Smooth muscle cell (in vitro differentiated cells): ENCODE measurements around the gene BBOF1. TPM values are rescaled to one million over a fixed set of nuclear protein-coding genes. Genes with fewer than 3 reads are reported as not detected.

Source experiments
- DNase-seq: peaks from one replicate; lab custom pipeline; 2025; ENCODE audit not compliant: unreplicated experiment; lab: John Stamatoyannopoulos, UW
- H2AFZ ChIP-seq: fragments of 200-600 bp; sonication (generic); 2 replicates; pipeline ENCODE4 v1.6.0; 2016; ENCODE audit warnings: antibody characterized with exemption, low read depth, mild to moderate bottlenecking
- H3F3A ChIP-seq: fragments of 200-600 bp; sonication (generic); 2 replicates; pipeline ENCODE4 v1.6.0; 2017; ENCODE audit warnings: antibody characterized with exemption, low read depth
- H3K27ac ChIP-seq: fragments of 200-600 bp; sonication (generic); 2 replicates; pipeline ENCODE4 v1.5.1; 2016; ENCODE audit warnings: low read depth, mild to moderate bottlenecking
- H3K27me3 ChIP-seq: fragments of 200-600 bp; sonication (generic); 2 replicates; pipeline ENCODE4 v1.6.1; 2016; ENCODE audit warnings: low read depth, mild to moderate bottlenecking
- H3K36me3 ChIP-seq: fragments of 200-600 bp; sonication (generic); 2 replicates; pipeline ENCODE4 v1.5.1; 2016; ENCODE audit warnings: low read depth
- H3K4me1 ChIP-seq: fragments of 200-600 bp; sonication (generic); 2 replicates; pipeline ENCODE4 v1.5.1; 2016; ENCODE audit warnings: low read depth
- H3K4me2 ChIP-seq: fragments of 200-600 bp; sonication (generic); 2 replicates; pipeline ENCODE4 v1.6.0; 2016; ENCODE audit warnings: mild to moderate bottlenecking
- H3K4me3 ChIP-seq: fragments of 200-600 bp; sonication (generic); 2 replicates; pipeline ENCODE4 v1.5.1; 2016; ENCODE audit warnings: mild to moderate bottlenecking
- H3K79me2 ChIP-seq: fragments of 200-600 bp; sonication (generic); 2 replicates; pipeline ENCODE4 v1.6.0; 2016; ENCODE audit warnings: low read depth, mild to moderate bottlenecking
- H3K9ac ChIP-seq: fragments of 200-600 bp; sonication (generic); 2 replicates; pipeline ENCODE4 v1.6.0; 2016; ENCODE audit warnings: low read depth
- H3K9me3 ChIP-seq: fragments of 200-600 bp; sonication (generic); replicated peaks from 2 replicates; pipeline ENCODE4 v1.5.1; 2016; ENCODE audit warnings: low read depth
- H4K20me1 ChIP-seq: fragments of 200-600 bp; sonication (generic); 2 replicates; pipeline ENCODE4 v1.6.0; 2016; ENCODE audit warnings: low read depth
- CTCF ChIP-seq: fragments of 200-600 bp; sonication (generic); IDR thresholded peaks from 2 replicates; pipeline ENCODE4 v1.5.1; 2017; ENCODE audit warnings: borderline replicate concordance, mild to moderate bottlenecking, antibody characterized with exemption; ENCODE audit not compliant: insufficient read depth, poor library complexity, severe bottlenecking
- WGBS: methylation state at CpG from one replicate; pipeline ENCODE4 v1.1.7; 2016; ENCODE audit warnings: low lambda C conversion rate; 5-methylcytosine and 5-hydroxymethylcytosine counted together
- polyA plus RNA-seq: library from polyadenylated mRNA; unstranded; fragments of >200 nt; fragmentation: Nextera tagmentation; extraction: Ambion mirVana; gene quantifications from 2 replicates; pipeline ENCODE4 v1.2.1, GENCODE V29; 2016
- total RNA-seq: library from RNA; depleted of rRNA; stranded (reverse); fragments of >200 nt; gene quantifications from 2 replicates; pipeline ENCODE4 v1.2.3, GENCODE V29; 2014

The BBOF1 gene
- total and polyA plus RNA-seq, 2 experiments from 2014 or later = 6.4 to 6.5 TPM

- Histone ChIP-seq H3K27me3 (no peaks in the 10 kb centered on the region), H3K27ac (no peak overlapping the region), H3K4me3 (no peak overlapping the region), H2AFZ (no peak overlapping the region), H3K36me3 (no peaks in the 10 kb centered on the region), H3K9ac (no peak overlapping the region), H3K79me2 (no peaks in the 10 kb centered on the region), H3K9me3 (no peaks in the 10 kb centered on the region), H3K4me2 (no peak overlapping the region), H3F3A (no peaks in the 10 kb centered on the region), H4K20me1 (no peaks in the 10 kb centered on the region), H3K4me1 (no peaks in the 10 kb centered on the region)
- no peak for DNase-seq
- TF ChIP-seq CTCF = no peak
- whole genome bisulfite sequencing = 79% methylated on average over 3 of the region's 3 CpGs
Observed at GRCh38 chr14:74049876-74050495, 30.8 kb downstream of the BBOF1 start.

GRCh38 chr14:74062809-74063150 is 43.6 kb downstream of the BBOF1 start:
- H3F3A ChIP-seq = no peaks in the 10 kb centered on the region
- H3K9me3 ChIP-seq = no peaks in the 10 kb centered on the region
- H3K79me2 ChIP-seq = no peaks in the 10 kb centered on the region
- H3K4me1 ChIP-seq = no peaks in the 10 kb centered on the region
- H3K4me3 ChIP-seq = no peak overlapping the region
- 91% methylated on average over 2 of the region's 2 CpGs for WGBS
- TF ChIP-seq CTCF = no peak
- no peak overlapping the region for H3K4me2 ChIP-seq
- no peaks in the 10 kb centered on the region for H3K27me3 ChIP-seq
- no peaks in the 10 kb centered on the region for H4K20me1 ChIP-seq
- no peaks in the 10 kb centered on the region for H3K36me3 ChIP-seq
- no peak overlapping the region for H3K9ac ChIP-seq
- no peak for DNase-seq
- peak overlapping the region; percentile 32 for H3K27ac ChIP-seq
- H2AFZ ChIP-seq = no peak overlapping the region

GRCh38 chr14:74064426-74064825 is 45.3 kb downstream of the BBOF1 start:
- Histone ChIP-seq H3K79me2 (no peaks in the 10 kb centered on the region), H2AFZ (no peak overlapping the region), H3K27me3 (no peaks in the 10 kb centered on the region), H3K27ac (no peak overlapping the region), H3K9me3 (no peaks in the 10 kb centered on the region), H3K4me1 (no peaks in the 10 kb centered on the region), H3K9ac (no peak overlapping the region), H3F3A (no peaks in the 10 kb centered on the region), H3K4me3 (no peak overlapping the region), H3K4me2 (no peak overlapping the region), H4K20me1 (no peaks in the 10 kb centered on the region), H3K36me3 (no peaks in the 10 kb centered on the region)
- TF ChIP-seq CTCF = no peak
- DNase-seq = no peak

GRCh38 chr14:74064883-74065282 is 45.7 kb downstream of the BBOF1 start:
- Histone ChIP-seq H3K4me2 (no peak overlapping the region), H3K4me1 (no peaks in the 10 kb centered on the region), H3K79me2 (no peaks in the 10 kb centered on the region), H3K4me3 (no peak overlapping the region), H3K27me3 (no peaks in the 10 kb centered on the region), H3F3A (no peaks in the 10 kb centered on the region), H3K9me3 (no peaks in the 10 kb centered on the region), H2AFZ (no peak overlapping the region), H3K36me3 (no peaks in the 10 kb centered on the region), H4K20me1 (no peaks in the 10 kb centered on the region), H3K9ac (no peak overlapping the region), H3K27ac (no peak overlapping the region)
- no peak for DNase-seq
- 89% methylated on average over 3 of the region's 3 CpGs for WGBS
- no peak for TF ChIP-seq CTCF
